Mammary epithelial cell (primary cell): ENCODE measurements around the gene CNTNAP2.

ENCODE experiments used
- EZH2 ChIP-seq: IDR thresholded peaks from 2 replicates; pipeline ENCODE4 v1.6.1; 2012; ENCODE audit warnings: low read length, inconsistent platforms, borderline replicate concordance
- TF ChIP-seq, protein P1 (sequence below), 2 donors: IDR thresholded peaks in 1 of 2; conservative IDR thresholded peaks in 1 of 2; 2 replicates each; pipeline ENCODE4 v1.5.1; 2011 to 2012; ENCODE audit warnings: inconsistent platforms in 2 of 2, low read length in 2 of 2, mild to moderate bottlenecking in 2 of 2, control low read depth in 1 of 2, low read depth in 1 of 2; ENCODE audit not compliant: insufficient read depth in 1 of 2; ENCODE audit errors: extremely low read depth in 1 of 2

DNA sequence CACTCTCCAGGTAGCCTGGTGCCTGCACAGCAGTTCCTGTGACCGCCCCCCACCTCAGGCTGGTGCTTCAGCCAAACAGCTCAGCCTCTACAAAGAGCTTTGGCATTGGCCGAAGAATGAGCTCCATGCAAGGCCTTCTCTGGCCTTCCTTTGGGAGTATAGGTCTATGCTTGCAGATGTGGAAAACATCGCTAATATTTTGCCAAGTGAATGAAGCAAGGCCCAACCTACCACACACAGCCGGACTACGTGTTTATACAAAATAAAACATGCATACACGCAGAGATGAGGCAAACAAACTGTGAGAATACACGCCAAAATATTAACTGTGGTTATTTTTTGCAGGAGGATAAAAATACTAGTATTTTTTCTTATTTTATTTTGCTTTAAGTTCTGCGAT is 2057.8 kb downstream of the CNTNAP2 start:
- TF ChIP-seq, protein P1, sequence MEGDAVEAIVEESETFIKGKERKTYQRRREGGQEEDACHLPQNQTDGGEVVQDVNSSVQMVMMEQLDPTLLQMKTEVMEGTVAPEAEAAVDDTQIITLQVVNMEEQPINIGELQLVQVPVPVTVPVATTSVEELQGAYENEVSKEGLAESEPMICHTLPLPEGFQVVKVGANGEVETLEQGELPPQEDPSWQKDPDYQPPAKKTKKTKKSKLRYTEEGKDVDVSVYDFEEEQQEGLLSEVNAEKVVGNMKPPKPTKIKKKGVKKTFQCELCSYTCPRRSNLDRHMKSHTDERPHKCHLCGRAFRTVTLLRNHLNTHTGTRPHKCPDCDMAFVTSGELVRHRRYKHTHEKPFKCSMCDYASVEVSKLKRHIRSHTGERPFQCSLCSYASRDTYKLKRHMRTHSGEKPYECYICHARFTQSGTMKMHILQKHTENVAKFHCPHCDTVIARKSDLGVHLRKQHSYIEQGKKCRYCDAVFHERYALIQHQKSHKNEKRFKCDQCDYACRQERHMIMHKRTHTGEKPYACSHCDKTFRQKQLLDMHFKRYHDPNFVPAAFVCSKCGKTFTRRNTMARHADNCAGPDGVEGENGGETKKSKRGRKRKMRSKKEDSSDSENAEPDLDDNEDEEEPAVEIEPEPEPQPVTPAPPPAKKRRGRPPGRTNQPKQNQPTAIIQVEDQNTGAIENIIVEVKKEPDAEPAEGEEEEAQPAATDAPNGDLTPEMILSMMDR (conservative IDR thresholded peaks at IDR 0.05 in 1 of 2, IDR thresholded peaks at IDR 0.05 in 1 of 2; ENCODE audit: extremely low read depth in 1 of 2, insufficient read depth in 1 of 2, low read depth in 1 of 2, low read length in 2 of 2), result no peak
- no peak for TF ChIP-seq EZH2
